Measurements from ENCODE around the gene DENND1C.

DNA sequence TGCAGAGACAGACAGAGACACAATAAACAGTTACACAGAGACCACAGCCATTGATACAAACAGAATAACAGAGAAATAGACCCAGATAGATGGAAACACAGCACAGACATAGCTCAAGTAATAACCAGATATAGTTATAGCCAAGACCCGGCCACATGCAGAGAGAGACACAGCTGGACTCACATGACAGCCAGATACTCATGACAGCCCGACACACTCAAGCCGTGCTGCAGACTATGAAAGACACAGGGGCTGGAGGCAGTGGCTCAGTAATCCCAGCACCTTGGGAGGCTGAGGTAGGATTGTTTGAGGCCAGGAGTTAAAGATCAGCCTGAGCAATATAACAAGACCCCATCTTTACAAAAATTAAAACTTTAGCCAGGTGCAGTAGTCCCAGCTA, 1.6 kb upstream of the DENND1C start:
- no peak for TF ChIP-seq TEAD4 (IDR thresholded peaks at IDR 0.05; ENCODE audit: low read depth, low read length)
- no peak for TF ChIP-seq RAD21 (IDR thresholded peaks at IDR 0.05 in 1 of 2, conservative IDR thresholded peaks at IDR 0.05 in 1 of 2; ENCODE audit: low read depth in 2 of 2, low read length in 2 of 2)
- TF ChIP-seq, protein P1, sequence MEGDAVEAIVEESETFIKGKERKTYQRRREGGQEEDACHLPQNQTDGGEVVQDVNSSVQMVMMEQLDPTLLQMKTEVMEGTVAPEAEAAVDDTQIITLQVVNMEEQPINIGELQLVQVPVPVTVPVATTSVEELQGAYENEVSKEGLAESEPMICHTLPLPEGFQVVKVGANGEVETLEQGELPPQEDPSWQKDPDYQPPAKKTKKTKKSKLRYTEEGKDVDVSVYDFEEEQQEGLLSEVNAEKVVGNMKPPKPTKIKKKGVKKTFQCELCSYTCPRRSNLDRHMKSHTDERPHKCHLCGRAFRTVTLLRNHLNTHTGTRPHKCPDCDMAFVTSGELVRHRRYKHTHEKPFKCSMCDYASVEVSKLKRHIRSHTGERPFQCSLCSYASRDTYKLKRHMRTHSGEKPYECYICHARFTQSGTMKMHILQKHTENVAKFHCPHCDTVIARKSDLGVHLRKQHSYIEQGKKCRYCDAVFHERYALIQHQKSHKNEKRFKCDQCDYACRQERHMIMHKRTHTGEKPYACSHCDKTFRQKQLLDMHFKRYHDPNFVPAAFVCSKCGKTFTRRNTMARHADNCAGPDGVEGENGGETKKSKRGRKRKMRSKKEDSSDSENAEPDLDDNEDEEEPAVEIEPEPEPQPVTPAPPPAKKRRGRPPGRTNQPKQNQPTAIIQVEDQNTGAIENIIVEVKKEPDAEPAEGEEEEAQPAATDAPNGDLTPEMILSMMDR (IDR thresholded peaks at IDR 0.05; ENCODE audit: control extremely low read depth in 1 of 3, insufficient read depth in 1 of 3, low read depth in 1 of 3, low read length in 3 of 3): no peak
- TF ChIP-seq JUND (IDR thresholded peaks at IDR 0.05; ENCODE audit: low read length): no peak
- TF ChIP-seq POLR2AphosphoS5 (IDR thresholded peaks at IDR 0.05; ENCODE audit: low read depth, low read length): no peak
- TF ChIP-seq EZH2 (IDR thresholded peaks at IDR 0.05; ENCODE audit: low read depth, low read length, severe bottlenecking): no peak
- TF ChIP-seq RXRA (IDR thresholded peaks at IDR 0.05; ENCODE audit: insufficient read depth, low read depth, low read length): no peak
- TF ChIP-seq JUN (IDR thresholded peaks at IDR 0.05; ENCODE audit: low read depth, low read length): no peak
- no peak for TF ChIP-seq CEBPB (IDR thresholded peaks at IDR 0.05; ENCODE audit: low read depth, low read length)
